AG04449 (cell line): ENCODE data around the gene NCOR2.
"Not testable (repeated sequence)": the region's sequence is repeated elsewhere in the genome, so short reads cannot be mapped to it uniquely, and the experiment has no call there.

ENCODE experiments used
- CTCF ChIA-PET: fragments of 350-600 bp; formaldehyde crosslinking; extraction: SDS; loops from one replicate; lab custom pipeline; 2021; ENCODE audit warnings: antibody characterized with exemption; lab: Yijun Ruan, JAX
- POLR2A ChIA-PET: fragments of 400-600, 350-600 bp; formaldehyde crosslinking; extraction: SDS; loops from one replicate; lab custom pipeline; 2020; ENCODE audit warnings: antibody characterized with exemption, inconsistent platforms; lab: Yijun Ruan, JAX
- DNase-seq: peaks from one replicate; pipeline ENCODE4 v3.0.0-alpha.2; 2010; ENCODE audit warnings: low read depth, low spot score
- H3K4me3 ChIP-seq: 2 replicates; pipeline ENCODE4 v1.5.1; 2011; ENCODE audit warnings: low read depth, mild to moderate bottlenecking, control low read depth, low read length
- TF ChIP-seq, protein P1 (sequence below): IDR thresholded peaks from one replicate; pipeline ENCODE4 v1.5.1; 2011; ENCODE audit warnings: mild to moderate bottlenecking, moderate library complexity, low read length, control low read depth, inconsistent platforms; ENCODE audit not compliant: insufficient read depth; ENCODE audit errors: missing control alignments

The NCOR2 gene

DNA sequence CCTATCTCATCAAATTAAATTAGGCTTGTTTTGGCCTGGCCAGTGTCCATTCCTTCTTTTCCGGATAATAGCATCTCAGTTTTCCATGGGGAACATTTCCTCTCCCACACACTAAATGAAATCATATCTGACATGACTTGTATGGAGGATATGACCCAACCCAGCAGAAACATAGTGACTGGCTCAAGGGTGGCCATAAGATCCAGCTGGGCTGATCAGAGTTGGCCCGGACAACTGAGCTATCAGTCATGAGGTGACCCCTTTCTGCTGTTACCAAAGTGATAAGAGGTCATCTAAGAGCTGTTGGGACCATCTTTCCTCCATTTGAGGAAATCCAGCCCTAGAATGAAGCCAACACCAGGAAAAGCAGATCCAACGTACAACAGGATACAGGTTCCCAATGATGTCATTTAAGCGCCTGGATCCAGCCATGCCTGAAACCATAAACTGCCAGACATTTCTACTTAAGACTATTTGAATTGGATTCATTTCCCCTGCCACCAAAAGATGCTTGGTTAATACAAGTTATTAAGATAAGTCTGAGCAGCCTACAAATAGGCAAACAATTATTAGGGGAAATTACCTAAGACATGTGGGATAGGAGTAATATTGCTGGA, 20.7 kb upstream of the NCOR2 start:
- CTCF ChIA-PET, result no interaction called here
- H3K4me3 ChIP-seq, result no peak overlapping the region
- POLR2A ChIA-PET, result no interaction called here
- TF ChIP-seq, protein P1, sequence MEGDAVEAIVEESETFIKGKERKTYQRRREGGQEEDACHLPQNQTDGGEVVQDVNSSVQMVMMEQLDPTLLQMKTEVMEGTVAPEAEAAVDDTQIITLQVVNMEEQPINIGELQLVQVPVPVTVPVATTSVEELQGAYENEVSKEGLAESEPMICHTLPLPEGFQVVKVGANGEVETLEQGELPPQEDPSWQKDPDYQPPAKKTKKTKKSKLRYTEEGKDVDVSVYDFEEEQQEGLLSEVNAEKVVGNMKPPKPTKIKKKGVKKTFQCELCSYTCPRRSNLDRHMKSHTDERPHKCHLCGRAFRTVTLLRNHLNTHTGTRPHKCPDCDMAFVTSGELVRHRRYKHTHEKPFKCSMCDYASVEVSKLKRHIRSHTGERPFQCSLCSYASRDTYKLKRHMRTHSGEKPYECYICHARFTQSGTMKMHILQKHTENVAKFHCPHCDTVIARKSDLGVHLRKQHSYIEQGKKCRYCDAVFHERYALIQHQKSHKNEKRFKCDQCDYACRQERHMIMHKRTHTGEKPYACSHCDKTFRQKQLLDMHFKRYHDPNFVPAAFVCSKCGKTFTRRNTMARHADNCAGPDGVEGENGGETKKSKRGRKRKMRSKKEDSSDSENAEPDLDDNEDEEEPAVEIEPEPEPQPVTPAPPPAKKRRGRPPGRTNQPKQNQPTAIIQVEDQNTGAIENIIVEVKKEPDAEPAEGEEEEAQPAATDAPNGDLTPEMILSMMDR, result no peak
- no peak for DNase-seq

DNA sequence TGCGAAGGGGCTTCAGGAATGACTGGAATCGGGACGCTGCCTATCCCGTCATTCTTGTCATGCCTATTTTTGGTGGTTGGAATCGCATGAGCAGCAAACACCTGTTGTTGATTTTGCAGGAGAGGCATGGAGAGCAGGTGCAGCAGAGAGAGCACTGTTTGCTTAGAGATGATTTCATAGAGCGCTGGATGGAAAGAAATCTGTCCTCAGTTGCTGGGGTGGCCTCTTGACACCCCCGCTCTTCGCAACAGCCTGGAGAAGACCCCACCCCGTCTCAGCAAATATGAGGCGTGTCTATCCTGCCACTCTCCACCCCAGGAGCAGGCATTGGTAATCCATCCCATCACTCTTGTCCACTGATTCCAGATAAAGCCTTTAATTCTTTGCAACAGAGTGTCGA, 19.3 kb upstream of the NCOR2 start:
- H3K4me3 ChIP-seq, result no peak overlapping the region
- ChIA-PET CTCF (no interaction called here), POLR2A (no interaction called here)
- TF ChIP-seq, protein P1, result no peak
- DNase-seq, result no peak

DNA sequence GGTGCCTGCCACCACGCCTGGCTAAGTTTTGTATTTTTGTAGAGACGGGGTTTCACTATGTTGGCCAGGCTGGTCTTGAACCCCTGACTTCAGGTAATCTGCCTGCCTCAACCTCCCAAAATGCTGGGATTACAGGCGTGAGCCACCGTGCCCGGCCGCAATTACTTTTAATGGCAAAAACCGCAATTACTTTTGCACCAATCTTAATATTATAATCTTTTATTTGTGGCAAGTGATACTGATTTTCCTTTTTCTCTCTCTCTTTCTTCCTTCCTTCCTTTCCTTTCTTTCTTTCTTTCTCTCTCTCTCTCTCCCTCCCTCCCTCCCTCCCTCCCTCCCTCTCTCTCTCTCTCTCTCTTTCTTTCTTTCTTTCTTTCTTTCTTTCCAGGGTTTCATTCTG, 17.1 kb upstream of the NCOR2 start:
- CTCF ChIA-PET, H3K4me3 ChIP-seq, POLR2A ChIA-PET, DNase-seq: not testable (repeated sequence)

DNA sequence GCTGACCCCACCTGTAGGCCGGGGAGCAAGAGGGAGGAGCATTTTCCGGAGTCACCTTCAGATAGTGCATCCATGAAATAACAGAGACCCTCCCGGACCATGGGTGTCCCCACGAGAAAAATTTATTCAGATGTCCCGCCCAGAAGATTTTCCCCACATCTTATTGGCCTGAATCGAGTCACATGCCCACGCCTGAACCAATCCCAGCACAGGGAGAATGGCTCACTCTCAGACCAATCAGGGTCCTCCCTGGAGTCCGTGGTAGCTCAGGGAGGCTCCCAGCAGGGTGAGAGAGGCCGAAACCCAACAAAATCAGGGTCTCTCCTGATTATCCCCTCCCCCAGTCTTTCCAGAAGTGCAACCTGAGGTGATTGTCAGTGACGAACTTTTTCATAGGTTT, 16.4 kb upstream of the NCOR2 start:
- ChIA-PET CTCF (interaction anchor here (1.0 kb wide), 1 partner anchor 204 kb away, joined by 3 read pairs; no protein-coding TSS in a partner anchor), POLR2A (no interaction called here)
- DNase-seq, result no peak

DNA sequence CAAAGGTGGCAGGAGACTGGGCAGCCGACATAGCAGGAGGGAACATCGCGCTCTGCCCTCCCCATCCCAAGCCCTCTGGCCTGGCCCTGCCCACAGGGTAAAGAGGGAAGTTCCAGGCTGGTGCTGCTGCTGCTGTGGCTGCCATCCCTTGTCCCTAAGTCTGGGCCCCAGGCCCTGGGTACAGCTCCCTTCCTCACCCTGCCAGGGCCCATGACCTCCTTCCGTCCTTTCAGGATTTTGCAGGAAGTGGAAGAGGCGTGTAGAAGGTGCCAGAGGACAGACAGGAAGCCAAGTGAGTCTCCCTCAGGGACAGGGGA, 14.7 kb upstream of the NCOR2 start:
- no peak for DNase-seq
- TF ChIP-seq, protein P1, result no peak
- H3K4me3 ChIP-seq, result no peak overlapping the region
- CTCF ChIA-PET, result interaction anchor here (1.6 kb wide), 1 partner anchor 128 kb away, joined by 3 read pairs; no protein-coding TSS in a partner anchor
- POLR2A ChIA-PET, result no interaction called here

More for the DNA sequence above, 16.4 kb upstream of the NCOR2 start:
- no peak overlapping the region for H3K4me3 ChIP-seq
- TF ChIP-seq, protein P1, result no peak

DNA sequence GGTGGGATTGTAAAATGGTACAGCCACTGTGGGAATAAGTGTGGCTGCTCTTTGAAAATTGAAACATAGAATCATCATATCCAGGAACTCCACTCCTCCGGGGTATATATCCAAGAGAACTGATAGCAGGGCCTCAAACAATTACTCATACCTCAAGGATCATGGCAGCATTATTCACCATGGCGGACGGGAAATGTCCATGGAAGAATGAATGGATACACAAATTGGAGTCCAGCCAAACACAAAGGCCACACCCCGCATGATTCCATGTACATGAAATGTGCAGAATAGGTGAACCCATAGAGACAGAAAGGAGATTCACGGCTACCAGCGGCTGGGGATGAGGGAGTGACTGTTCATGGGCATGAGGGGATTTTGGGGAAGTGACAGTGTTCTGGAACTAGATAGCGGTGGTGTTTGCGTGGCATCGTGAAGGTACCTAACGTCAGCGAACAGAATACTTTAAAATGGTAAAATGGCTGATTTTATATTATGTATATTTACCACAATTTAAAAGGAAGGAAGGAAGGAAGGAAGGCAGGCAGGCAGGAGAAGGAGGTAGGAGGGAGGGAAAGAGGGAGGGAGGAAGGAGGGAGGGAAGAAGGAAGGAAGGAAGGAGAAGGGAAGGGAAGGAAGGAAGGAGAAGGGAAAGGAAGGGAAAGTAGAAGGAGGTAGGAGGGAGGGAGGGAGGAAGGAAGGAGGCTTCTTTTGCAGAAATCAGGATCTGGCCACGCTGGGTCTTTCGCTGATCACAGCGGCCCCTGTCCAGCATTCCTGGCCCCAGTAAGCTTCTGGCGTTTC, 14.1 kb upstream of the NCOR2 start:
- no peak overlapping the region for H3K4me3 ChIP-seq
- TF ChIP-seq, protein P1, result no peak
- DNase-seq, result no peak
- ChIA-PET POLR2A (no interaction called here), CTCF (interaction anchor here (1.6 to 2.4 kb wide), 2 partner anchors 11 to 129 kb away, joined by 3 to 10 read pairs; no protein-coding TSS in a partner anchor)
